ENCODE measurements around the gene PRC1.

Gene PRC1

DNA sequence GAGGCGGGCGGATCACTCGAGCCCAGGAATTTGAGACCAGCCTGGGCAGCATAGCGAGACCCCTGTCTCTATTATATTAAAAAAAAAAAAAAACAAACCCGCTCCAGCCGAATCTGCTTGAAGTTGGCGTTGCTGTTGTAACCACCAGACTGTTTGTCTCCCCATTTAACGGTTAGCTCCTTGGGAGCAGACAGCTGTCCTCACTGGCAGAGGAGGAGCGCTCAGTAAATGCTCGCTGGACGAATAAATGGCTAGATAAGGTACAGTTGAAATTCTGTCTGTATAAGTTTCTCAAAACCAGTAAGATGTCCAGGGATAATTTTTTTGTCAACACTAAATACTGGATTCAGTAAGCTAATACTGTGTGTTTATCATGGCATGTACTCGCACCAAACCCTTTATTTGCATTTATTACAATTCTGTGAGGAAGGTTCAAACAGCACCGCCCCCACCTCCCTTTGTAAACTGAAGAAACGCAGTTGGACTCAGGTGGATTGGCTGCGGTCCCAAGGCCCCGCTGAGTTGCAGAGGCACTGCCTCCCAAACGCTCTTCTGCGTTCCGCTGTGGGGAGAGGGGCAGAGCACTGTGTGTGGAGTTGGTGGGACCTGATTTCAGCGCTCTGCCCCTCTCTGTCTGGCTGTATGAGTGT is 38.6 kb downstream of the PRC1 start:
- no peak for DNase-seq (ENCODE audit: low read depth in 1 of 2, low spot score in 1 of 2)

- DNase-seq (ENCODE audit: low read depth in 1 of 2, low spot score in 1 of 2) = peak; percentile 66 to 80
Observed at GRCh38 chr15:90954712-90955623, 39.4 kb downstream of the PRC1 start, which contains the start of gene RCCD1. RCCD1 (plus strand) TSS chr15:90954884; CDS start chr15:90956735, 1,851 bp downstream.

DNA sequence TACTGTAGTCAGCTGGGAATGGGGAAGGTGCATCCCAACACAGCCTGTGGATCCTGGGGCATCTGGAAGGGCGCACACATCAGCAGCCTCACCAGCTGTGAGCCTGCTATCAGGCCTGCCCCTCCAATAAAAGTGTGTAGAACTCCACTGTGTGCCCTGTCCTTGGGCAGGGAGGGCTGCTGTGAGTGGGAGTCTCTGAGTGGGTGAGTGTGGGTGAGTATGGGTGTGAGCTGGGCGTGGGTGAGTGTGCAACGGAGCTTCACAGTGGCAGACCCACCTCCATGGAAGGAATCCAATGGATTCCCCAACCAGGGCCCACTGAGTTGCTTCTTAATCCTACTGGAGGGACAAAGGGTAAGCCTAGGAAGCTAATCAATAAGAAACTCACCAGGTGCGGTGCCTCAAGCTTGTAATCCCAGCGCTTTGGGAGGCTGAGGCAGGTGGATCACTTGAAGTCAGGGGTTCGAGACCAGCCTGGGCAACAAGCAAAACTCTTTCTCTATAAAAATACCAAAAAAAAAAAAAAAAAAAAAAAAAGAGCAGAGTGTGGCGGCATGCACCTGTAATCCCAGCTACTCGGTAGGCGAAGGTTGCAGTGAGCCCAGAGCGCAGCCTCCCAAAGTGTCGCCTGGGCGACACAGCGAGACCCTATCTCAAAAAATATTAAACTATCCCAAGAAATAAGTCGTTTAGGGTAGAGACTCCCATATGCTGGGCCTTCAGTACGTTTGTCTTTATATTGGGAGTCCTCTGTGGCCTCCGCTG is 40.2 kb downstream of the PRC1 start:
- no peak for DNase-seq (ENCODE audit: low read depth in 1 of 2, low spot score in 1 of 2)

GRCh38 chr15:90952901-90953677 is 41.2 kb downstream of the PRC1 start:
- no peak for DNase-seq (ENCODE audit: low read depth in 1 of 2, low spot score in 1 of 2)

DNA sequence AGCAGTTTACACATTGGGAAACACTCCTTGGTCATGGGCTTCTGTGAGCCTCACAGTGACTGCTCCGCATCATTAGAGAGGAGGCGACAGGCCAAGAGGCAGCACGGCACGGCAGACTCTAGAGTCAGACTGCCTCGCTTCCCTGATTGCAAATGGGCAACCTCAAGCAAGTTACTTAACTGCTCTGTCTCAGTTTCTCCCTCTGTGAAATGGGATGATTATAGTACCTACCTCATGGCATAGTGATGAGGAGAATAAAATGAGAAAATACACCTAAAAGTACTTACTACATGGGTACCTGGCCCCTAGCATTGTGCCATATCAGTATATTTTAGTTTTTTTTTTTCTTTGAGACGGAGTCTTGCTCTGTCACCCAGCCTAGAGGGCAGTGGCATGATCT is 43.7 kb downstream of the PRC1 start:
- DNase-seq (ENCODE audit: low read depth in 1 of 2, low spot score in 1 of 2) = no peak

GRCh38 chr15:90949979-90950675 is 44.2 kb downstream of the PRC1 start:
- no peak for DNase-seq (ENCODE audit: low read depth in 1 of 2, low spot score in 1 of 2)

DNA sequence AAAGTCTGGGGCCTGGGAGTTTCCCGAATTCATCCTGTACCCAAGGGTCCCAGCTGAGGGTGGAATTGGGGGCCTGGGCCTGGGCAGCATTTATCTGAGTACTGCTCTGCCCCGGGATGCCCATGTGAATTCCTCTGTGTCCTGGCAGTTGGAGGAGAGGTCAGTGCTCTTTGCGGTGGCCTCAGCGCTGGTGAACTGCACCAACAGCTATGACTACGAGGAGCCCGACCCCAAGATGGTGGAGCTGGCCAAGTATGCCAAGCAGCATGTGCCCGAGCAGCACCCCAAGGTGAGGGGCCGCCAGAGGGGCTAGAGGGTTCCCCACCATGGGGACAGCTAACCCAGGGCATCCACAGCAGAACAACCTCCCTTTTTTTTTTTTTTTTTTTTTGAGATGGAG is 45.8 kb downstream of the PRC1 start:
- no peak for DNase-seq (ENCODE audit: low read depth in 1 of 2, low spot score in 1 of 2)

DNA sequence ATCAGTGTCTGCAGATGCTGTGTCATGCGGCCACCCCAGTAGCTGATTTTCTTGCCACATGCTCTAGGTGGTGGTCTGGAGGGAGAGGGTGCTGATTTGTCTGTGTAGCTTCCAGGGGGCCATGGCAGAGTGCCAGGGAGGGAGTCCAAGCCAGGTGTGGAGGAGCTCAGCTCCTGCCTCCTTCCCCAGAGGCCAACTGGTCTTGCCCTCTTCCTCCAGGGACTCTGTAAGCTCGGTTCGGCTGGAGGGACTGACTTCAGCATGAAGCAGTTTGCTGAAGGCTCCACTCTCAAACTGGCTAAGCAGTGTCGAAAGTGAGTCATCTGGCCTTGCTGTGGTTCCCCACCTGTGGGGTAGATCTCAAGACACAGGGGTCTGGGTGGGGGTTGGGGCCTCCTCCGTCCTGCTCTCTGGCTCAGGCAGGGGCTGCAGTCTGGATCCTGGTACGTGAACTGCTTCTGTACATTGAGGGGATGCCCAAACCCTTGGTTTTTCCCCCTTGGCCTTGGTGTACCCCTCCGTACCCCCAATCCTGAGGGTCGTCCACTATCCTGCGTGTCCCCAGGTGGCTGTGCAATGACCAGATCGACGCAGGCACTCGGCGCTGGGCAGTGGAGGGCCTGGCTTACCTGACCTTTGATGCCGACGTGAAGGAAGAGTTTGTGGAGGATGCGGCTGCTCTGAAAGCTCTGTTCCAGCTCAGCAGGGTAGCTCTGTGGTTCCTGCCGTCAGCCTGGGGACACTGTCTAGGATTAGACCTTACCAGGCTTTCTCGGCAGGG is 46.6 kb downstream of the PRC1 start:
- no peak for DNase-seq (ENCODE audit: low read depth in 1 of 2, low spot score in 1 of 2)

GRCh38 chr15:90946941-90947576 is 47.3 kb downstream of the PRC1 start:
- no peak for DNase-seq (ENCODE audit: low read depth in 1 of 2, low spot score in 1 of 2)

DNA sequence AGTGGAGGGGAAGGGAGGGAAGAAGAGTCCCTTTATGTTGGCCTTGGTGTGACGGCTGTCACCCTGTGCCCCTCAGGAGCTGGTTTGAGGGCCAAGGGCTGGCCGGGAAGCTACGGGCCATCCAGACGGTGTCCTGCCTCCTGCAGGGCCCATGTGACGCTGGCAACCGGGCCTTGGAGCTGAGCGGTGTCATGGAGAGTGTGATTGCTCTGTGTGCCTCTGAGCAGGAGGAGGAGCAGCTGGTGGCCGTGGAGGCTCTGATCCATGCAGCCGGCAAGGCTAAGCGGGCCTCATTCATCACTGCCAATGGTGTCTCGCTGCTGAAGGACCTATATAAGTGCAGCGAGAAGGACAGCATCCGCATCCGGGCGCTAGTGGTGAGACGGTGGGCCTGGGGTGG is 47.8 kb downstream of the PRC1 start:
- DNase-seq (ENCODE audit: low read depth in 1 of 2, low spot score in 1 of 2) = no peak

- DNase-seq (ENCODE audit: low read depth in 1 of 2, low spot score in 1 of 2) = no peak
Observed at GRCh38 chr15:90945091-90945490, 49.2 kb downstream of the PRC1 start.

DNA sequence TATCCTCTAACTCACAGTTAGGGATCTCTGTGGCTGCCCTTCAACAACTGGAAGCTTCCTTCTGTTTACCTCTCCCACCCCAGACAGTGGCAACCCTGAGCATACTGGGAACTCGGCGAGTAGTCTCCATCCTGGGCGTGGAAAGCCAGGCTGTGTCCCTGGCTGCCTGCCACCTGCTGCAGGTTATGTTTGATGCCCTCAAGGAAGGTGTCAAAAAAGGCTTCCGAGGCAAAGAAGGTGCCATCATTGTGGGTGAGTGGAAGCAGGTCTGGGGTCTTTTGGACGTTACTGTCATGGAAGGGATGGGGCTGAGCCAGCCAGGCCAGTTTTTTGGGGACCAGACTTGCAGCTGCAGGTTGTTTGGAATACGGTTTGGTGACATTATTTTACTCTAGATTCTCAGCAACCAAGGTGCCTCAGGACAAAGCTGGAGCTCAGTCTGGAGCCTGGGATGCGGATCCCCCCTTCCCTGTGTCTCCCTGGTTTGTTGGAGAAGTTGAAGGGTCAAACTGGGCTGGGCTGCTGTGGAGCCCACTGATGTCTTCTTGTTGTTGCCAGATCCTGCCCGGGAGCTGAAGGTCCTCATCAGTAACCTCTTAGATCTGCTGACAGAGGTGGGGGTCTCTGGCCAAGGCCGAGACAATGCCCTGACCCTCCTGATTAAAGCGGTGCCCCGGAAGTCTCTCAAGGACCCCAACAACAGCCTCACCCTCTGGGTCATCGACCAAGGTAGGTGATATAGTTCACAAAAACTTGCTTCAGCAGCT is 51.8 kb downstream of the PRC1 start:
- DNase-seq (ENCODE audit: low read depth in 1 of 2, low spot score in 1 of 2) = no peak

- DNase-seq (ENCODE audit: low read depth in 1 of 2, low spot score in 1 of 2) = no peak
Observed at GRCh38 chr15:90941038-90941437, 53.3 kb downstream of the PRC1 start.

DNA sequence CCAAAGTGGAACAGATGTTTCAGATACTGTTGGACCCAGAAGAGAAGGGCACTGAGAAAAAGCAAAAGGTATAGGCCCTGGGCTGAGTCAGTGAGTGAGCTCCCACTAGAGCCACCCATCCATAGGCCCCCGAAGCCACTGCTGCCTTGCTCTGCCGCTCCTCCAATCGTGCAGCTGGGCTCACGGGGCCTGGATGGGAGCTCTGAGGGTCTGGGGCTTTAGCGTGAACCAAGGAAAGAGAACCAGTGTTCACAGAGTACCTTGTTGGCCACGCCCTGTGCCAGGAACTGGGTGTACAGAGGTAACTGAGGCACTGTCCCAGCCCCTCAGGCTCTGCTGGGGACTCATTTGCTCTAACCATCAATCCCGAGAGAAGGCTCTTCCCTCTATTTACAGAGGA is 54.6 kb downstream of the PRC1 start:
- DNase-seq (ENCODE audit: low read depth in 1 of 2, low spot score in 1 of 2) = no peak

GRCh38 chr15:90938261-90938660 is 56.1 kb downstream of the PRC1 start:
- no peak for DNase-seq (ENCODE audit: low read depth in 1 of 2, low spot score in 1 of 2)

- no peak for DNase-seq (ENCODE audit: low read depth in 1 of 2, low spot score in 1 of 2)
Observed at GRCh38 chr15:90936823-90937222, 57.5 kb downstream of the PRC1 start.

DNA sequence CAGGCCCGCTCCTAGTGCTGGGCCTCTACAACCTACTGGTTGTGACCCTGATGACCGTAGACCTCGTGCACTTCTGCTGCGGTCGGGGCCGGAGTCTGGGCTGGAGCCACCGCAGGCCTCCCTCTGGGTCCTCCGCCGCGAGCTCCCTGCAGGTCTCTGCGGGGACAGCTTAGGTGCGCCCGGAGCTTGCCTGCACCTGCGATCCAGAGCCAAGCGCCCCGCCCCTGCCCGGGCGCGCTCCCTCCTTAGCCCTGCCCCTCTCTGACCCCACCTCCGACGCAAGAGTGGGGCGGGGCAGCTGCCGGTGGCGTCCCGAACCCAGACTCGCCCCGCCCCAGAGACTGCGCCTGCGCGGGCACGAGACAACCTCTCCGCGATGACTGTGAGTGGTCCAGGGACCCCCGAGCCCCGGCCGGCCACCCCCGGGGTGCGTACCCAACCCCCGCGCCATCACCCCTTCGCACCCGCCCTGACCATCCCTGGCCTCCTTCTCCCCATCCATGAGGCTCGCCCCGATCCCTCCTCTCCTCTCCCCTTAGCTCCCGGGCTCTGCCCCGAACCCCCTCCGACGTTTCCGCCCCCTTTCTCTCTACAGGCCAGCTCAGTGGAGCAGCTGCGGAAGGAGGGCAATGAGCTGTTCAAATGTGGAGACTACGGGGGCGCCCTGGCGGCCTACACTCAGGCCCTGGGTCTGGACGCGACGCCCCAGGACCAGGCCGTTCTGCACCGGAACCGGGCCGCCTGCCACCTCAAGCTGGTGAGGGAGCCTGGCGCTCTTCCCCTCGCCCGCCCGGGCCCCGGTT is 59.2 kb downstream of the PRC1 start, which contains the start of gene UNC45A:
TSS of gene UNC45A (plus strand) at position 337 of the 803 bp plus-strand sequence. CDS start at position 377, 40 bp downstream.
- DNase-seq (ENCODE audit: low read depth in 1 of 2, low spot score in 1 of 2) = peak; percentile 92 to 93
